HG02759 (cell line): ENCODE results near the gene CACNB3.

Experiments
- ATAC-seq: cut with Tn5 transposase; IDR thresholded peaks from one replicate; pipeline ENCODE4 v1.9.1; 2021; ENCODE audit warnings: mild to moderate bottlenecking, moderate library complexity; ENCODE audit not compliant: unreplicated experiment

Gene CACNB3

GRCh38 chr12:48788524-48788853, 29.8 kb upstream of the CACNB3 start:
- peak; percentile 24 for ATAC-seq

- peak; percentile 69 for ATAC-seq
Measured at GRCh38 chr12:48788854-48789775, 29.2 kb upstream of the CACNB3 start, which contains the start of gene ADCY6. ADCY6 (minus strand) TSS chr12:48789089; CDS start chr12:48783434, 5,655 bp downstream.

DNA sequence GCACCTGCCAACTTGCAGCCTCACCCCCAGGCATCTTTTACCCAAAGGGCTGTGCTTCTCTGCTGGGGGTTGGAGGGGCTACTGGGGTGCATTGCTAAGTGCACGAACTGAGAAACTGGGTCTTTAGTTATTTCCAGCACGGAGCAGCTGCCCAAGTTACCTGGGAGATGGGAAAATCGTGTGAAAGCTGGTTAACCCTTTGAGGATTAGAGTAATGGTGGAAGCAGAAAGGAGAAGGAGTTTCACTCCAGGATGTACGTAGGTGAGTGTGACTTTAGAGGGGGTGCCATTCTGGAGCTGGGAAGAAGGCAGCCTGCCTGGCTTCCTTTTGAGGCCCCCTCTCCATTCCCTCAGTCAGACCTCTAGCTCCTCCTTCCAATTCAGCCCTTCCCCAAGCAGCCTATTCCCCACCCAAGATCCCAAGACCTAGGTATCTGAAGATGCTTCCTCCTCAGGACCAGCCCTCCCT, 28.4 kb upstream of the CACNB3 start:
- ATAC-seq, result no peak

DNA sequence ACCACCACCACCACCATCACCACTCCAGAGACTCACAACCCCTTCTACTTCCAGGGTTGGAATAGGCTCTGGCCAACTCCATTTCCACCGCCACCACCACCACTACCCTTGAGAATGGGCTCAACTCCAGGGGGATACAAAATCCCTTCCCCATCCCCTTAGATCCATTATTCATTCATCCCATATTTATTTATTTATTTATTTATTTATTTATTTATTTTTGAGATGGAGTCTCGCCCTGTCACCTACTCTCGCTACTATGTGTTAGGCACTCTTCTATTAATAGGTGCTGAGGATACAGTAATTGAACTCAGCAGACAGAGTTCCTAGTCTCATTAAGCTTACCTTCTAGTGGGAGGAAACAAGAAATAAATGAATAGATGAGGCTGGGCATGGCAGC, 24.6 kb upstream of the CACNB3 start:
- ATAC-seq, result no peak

DNA sequence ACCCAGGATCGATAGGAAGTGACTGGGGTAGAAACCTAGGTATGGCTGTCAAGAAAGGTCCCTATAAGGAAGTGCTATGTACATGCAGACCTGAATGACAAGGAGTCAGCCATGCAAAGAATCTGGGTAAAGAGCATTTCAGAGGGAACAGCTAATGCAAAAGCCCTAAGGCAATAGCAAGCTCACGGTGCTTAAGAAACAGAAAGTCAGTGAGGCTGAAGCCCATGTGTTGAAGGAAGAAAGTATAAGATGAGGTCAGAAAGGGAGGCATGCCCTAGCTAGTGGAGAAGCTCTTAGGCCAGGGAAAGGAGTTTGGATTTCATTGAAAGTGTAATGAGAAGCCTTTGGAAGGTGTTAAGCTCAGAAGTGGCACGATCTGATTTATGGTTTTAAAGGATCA, 23.4 kb upstream of the CACNB3 start:
- ATAC-seq, result no peak

DNA sequence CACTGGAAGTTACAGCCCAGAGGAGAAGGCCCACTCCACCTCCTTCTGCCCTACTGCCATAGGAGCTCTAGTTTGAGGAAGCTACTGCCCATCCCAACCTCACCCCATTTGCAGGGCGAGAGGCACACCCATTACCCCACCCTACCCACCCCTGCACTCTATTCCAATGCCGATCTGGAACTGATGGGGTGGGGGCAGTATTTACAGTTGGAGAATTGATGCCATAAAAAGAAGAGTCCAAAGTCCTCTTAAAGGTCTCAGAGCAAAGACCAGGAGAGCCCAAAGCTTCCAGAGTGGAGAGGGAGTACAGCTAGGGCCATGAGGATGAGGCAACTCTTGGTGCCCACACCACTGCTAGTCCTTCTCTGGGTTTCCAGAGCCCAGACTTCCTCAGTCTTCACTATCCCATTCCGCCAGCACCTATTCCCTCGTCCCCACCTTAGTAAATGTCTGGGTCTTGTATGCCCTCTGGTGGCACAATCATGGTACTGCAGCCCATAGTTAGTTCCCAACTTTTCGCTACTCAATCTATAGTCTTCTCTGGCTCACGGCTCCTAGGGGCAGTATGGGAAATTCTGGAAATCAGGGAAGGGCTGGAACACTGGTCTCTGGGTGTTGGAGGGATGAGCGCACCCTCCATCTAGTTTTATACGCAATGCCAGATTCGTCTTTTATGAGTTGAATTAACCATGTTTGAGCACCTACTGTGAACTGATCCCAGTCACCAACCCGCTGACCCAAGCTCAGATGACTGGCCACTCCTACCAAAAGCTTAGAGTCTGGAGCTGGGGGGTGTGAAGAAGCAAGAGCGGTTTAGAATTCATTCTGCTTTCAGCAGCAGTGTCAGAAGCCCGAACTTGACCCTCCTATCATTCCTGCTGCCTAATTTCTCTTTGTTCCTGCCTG, 22.5 kb upstream of the CACNB3 start:
- ATAC-seq, result no peak

- ATAC-seq, result no peak
Measured at GRCh38 chr12:48796976-48797375, 21.3 kb upstream of the CACNB3 start.

GRCh38 chr12:48800457-48800856, 17.8 kb upstream of the CACNB3 start:
- no peak for ATAC-seq

- no peak for ATAC-seq
Measured at GRCh38 chr12:48800971-48801370, 17.3 kb upstream of the CACNB3 start.

- ATAC-seq, result no peak
Measured at GRCh38 chr12:48803675-48804074, 14.6 kb upstream of the CACNB3 start.

DNA sequence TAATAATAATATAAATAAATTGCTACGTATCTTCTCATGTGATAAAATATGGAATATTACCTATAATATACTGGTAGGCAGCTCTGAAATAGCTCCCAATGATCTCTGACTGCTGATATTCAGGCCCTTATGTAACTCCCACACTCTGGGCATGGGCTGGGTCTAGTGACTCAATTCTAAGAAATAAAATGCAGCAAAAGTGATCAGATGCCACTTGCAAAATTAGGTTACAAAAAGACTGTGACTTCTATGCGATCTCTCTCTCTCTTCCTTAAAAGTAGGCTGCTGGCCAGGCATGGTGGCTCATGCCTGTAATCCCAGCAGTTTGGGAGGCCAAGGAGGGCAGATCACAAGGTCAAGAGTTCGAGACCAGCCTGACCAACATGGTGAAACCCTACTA, 10.3 kb upstream of the CACNB3 start:
- ATAC-seq, result no peak

DNA sequence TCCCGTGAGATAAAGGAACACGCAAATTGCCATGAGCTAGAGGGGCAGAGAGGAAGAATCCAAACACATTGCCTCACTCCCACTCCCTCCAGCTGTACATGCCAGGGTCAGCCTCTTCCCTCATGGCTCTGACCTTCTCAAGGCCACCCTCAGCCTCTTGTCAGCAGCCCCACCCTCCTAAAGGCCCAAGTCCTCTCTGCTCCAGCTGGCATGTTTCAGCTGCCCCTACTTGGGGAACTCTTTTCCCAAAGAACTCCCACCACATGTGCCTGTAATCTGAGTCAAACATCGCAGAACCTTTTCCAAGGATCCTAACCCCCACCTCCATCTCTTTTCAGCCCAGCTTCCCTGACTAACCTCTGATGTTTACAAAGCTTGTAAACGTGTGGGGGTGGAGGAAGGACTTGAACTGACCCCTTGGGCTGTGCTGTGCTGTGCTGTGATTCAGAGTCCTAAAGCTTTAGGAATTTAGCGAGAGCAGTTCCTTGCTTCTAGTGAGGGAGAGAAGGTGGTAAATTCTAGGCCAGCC, 7.3 kb upstream of the CACNB3 start:
- no peak for ATAC-seq

DNA sequence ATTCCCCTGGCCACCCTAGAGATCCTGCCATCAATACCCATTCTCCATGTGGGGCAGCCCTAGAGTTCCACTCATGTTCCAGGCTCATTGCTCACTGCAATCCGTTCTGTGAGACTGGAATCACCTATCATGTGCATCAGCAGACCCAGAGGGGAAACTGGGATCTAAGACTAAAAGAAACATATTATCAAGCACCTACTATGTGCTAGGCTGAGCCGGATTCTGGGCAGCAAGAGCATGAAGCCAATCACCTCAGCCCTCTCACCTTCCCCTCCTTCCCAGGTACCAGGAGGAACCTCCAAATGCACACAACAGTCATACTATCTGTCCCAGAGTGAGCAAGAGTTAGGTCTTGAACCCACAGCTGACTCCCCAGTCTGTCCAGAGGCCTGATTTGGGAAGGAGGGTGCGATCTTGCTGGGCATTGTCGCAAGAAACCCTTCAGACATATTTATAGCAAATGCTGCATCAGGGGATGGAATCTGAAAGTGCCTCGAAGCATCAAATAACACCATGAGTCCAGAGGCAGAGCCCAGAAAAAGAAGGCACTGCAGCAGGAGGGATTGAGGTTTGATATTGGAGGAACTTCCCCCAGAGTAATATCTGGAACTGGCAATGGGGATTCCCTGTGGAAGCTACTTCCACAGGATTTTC, 6.7 kb upstream of the CACNB3 start:
- ATAC-seq, result no peak

GRCh38 chr12:48812389-48812788, 5.9 kb upstream of the CACNB3 start:
- no peak for ATAC-seq

DNA sequence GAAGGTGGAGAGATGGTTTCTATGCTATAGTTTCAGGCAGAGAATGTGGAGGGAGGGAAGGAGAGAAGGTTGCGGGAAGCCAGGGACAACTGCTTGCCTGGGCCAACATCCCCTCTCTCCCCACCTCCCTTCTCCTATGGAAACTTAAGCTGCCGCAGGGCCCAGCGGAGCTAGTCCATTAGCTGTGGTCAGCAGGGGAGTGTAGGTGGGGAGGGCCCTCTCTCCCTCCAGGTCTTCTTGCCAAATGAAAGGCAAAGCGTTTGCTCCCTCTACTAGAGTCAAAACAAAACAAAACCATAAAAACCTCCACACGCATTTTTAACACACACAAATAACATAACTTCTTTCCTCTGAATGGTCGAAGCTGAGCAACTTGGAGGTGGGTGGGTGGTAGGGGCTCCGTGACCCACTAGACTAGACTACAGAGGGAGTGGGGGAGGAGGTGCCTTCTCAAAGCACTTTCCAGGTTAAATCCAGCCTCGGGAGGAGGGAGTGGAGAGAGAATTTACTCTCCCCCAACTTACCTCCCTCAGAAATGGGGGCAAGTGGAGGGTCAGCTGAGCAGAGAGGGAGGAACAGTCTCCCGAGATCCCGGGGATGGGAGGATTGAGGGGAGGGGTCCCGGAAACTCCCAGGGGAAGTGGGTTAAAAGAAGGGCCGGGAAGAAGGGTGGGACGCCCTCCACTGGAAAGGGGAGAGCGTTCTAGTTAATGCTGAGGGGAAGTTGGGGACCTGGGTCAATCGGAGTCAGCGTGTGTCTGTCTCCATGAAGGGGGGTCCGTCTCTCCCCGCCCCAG, 4.6 kb upstream of the CACNB3 start:
- ATAC-seq, result no peak

GRCh38 chr12:48814262-48815125, 3.8 kb upstream of the CACNB3 start:
- peak; percentile 80 for ATAC-seq

- ATAC-seq, result peak; percentile 46
Measured at GRCh38 chr12:48815126-48816110, 2.9 kb upstream of the CACNB3 start.
